ENCODE results near the gene GABRB1.
"Not testable (repeated sequence)": the region's sequence is repeated elsewhere in the genome, so short reads cannot be mapped to it uniquely, and the experiment has no call there.

The GABRB1 gene

DNA sequence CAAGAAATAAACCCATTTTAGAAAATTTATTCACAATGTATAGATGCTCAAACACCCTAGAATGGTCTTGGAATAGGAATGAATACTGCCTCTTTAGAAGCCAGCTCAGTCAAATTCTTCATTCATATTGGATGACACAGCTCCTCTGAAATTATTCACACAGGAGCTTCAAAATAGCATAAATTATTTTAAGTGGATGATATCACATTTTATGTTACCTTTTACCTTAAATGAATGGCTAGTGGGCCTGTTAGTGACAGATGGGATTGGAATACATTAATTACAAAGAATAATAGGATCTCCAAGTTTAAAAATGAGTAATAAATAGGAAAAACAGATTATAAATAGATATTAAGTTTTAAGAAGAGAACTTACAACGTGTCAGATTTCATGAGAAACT, 184.4 kb downstream of the GABRB1 start:
- DNase-seq: no peak

DNA sequence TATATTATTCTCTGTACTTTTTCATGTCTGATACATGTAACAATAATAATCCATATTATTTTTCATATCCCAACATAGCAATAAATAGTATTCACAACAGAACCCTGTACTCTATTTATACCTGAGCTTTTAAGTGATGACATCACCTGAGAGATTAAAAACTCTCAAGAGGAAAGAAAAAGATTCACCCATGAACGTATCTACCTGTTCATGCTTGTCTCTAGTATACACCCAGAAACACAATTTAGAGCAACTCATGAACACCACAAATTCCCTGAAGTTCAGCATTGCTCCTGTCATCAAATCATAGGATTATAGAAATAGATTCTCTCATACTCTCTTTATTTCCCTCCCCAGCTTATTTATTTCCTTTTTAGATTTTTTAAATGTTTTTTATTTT, 185.9 kb downstream of the GABRB1 start:
- no peak for DNase-seq

DNA sequence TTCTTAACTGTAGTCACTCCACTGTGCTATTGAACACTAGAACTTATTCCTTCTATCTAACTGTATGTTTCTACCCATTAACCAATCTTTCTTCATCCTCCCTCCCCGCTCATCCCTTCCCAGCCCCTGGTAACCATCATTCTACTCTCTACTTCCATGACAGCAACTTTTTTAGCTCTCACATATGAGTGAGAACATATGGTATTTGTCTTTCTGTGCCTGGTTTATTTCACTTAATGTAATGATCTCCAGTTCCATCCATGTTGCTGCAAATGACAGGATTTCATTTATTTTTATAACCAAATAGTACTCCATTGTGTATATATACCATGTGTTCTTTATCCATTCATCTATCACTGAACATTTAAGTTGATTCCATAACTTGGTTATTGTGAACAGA, 186.5 kb downstream of the GABRB1 start:
- DNase-seq: no peak

DNA sequence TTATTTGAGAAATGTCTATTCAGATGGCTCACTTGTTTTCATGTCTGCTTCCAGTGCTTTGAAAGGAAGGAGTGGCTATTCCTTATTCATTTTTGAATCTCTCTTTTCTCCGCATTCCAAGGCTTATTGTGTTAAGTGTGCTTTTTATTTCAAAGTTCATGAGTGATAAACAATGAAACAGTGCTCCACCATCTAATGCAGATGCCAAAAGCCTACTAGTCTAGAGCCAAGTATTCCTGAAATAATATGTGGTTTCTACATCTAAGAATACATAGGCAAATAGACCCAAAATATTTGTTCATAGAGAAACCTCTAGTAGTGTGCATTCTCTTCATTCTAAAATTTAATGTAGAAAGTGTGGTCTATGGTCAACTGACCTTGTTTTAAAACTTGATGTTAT, 187.3 kb downstream of the GABRB1 start:
- DNase-seq: no peak

DNA sequence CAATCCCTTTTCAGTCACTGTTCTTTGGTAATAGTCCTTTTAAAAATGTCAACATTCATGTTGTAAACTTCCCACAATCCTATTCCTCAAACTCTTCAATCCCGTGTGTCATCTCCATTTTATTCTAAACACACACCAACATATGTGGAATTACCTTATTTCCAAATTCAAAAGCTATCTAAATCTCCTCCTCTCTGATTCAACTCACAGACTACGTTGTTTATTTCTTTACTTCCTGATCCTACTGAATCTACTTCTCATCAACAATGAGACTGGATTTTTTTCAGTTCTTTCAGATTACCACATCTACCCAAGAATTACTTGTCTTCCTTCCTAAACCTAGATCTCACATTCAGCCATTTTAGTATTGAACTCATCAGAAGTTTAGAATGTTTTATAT, 188.2 kb downstream of the GABRB1 start:
- DNase-seq: no peak

DNA sequence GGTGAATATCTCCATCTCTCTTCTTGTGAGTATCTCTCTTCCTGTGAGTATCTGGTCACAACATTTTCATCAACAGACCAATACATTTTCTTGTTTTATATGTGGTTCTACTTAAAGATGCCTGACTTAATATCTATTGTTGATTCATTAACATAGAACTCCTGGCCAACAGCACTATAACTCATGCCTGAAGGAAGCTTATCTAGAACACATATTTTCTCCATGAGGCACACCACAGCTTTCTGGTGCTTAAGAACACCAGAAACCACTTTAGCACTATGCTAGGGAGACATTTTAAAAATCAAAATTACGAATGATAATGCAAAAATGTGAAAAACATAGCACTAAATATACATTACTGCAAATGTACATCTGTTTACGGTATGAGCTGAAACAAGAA, 190.4 kb downstream of the GABRB1 start:
- no peak for DNase-seq

DNA sequence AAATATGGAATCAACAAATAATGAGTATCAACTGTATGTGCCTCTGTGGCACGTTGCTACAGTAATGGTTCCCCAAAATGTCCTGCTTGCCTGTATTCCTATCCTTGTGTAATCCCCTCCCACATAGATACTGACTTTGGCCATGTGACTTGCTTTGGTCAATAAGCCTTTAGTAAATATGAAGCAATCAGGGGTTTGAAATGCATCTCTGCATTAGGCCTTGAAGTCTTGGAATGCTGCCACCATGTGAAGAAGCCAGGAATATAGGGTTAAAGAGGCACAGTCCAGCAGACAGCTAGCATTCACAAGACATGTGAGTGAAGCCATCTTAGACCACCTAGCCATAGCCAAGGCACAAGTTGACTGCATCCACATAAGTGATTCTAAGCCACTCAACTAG, 190.9 kb downstream of the GABRB1 start:
- no peak for DNase-seq

DNA sequence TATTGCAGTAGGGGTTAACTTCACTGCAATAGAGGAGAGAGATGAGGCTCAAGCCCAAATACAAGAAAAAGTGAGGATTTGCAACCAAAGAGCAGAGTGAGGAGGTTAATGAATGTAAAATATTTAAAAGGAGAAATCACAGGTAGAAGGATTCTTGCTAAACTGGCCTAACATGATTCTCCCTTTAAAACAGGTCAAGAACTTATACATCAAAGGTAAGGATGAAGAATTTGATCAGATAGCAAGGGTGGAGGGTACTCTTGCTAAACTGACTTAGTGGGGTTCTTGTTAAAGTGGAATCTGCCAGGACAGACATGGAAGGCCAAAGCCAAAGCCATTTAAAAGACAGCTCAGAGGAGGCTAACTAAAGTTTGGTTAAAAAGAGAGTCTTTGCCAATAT, 193.0 kb downstream of the GABRB1 start:
- DNase-seq: no peak

DNA sequence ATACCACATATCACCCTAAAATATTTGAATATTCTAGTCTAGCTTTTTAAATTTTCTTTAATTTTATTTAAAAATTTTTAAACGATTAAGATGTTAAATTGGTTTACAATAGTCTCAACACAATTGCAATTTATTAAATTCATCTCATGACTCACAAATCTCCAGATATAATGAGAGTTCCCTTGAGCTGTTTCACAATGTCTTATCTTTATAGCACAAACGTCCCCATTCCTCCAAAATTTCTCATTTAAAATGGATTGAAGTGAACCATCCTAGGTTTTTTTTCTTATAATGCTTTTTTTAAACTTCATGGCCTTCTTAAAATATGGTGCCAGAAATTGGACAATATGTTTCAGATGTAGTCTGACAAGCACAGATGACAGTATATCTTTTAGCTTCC, 204.4 kb downstream of the GABRB1 start:
- DNase-seq: no peak

DNA sequence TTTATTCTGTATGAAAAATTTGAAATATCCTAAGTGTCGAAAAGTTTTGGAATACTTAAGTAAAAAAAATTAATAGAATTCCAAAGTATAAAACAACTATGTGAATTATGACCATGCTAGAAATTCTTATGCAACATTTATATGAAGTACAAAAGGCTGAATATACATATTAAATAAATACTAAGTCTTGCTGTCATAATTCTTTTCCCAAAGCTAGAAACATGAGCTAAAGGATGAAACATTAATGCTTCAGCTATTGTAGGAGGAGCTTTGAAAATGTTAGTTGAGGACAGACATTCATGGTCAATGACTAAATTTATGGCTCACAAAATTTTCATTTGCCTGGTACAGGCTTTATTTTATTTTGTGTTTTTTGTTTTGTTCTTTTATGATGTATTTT, 207.3 kb downstream of the GABRB1 start:
- no peak for DNase-seq

DNA sequence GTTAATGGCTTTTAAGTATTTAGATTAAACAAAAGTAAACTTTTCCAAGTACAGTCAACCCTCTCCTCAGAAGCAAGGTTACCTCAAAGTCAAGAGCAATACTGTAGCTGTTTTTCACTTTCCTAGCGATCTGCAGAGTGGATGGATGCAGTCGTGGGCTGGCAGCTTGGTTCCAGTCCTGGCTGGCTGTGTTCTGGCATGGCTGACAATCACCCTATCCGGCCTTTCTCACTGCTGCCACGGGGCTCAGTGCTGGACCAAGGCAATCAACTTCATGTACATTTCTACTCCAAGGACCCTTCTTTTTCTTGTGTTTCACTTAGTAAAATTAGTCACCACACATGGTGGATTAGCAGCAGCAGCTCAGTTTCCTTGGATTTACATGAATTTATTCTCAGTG, 208.3 kb downstream of the GABRB1 start:
- DNase-seq: no peak

DNA sequence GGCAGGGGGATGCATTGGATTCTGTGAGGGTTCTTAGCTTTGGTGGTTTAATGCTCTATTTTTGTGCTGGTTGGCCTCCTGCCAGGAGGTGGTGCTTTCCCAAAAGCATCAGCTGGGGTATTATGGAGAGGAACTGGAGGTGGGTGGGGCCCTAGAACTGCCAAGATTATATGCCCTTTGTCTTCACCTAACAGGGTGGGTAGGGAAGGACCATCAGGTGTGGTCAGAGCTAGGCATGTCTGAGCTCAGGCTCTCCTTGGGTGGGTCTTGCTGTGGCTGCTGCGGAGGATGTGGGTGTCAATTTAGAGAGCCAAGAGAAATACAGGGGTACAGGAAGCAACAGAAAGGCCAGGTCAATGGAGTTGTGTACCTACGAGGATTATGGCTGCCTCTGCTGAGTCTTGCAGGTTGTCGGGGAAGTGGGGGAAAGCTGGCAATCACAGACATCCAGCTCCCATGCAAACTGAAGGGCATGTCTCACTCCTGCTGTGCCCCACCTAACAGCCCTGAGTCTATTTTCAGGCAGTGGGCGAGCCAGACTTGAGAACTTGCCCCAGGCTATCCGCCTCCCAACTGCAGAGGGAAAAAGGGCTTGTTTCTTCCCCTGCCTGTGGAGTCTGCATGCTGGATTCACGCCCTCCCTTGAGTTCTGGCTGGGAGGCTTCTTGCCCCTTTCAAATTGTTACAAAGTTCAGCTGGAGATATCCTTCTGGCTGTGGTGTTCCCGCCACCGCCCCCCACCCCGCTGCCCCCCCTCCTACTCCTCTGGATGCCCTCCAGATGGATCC, 220.2 kb downstream of the GABRB1 start:
- no peak for DNase-seq

DNA sequence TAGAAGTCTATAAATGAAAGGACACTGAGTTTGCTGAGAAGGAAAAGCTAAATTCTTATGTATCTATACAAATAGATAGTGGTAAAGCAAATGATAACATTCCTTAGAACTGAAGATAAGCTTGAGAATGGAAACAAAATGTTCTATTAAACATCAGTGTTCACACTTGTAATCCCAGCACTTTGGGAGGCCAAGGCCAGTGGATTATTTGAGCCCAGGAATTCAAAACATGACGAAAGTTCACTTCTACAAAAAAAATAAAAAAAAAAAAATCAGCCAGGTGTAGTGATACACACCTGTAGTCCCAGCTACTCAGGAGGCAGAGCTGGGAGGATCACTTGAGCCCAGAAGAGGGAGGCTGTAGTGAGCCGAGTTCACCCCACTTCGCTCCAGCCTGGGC, 232.4 kb downstream of the GABRB1 start:
- DNase-seq: no peak

DNA sequence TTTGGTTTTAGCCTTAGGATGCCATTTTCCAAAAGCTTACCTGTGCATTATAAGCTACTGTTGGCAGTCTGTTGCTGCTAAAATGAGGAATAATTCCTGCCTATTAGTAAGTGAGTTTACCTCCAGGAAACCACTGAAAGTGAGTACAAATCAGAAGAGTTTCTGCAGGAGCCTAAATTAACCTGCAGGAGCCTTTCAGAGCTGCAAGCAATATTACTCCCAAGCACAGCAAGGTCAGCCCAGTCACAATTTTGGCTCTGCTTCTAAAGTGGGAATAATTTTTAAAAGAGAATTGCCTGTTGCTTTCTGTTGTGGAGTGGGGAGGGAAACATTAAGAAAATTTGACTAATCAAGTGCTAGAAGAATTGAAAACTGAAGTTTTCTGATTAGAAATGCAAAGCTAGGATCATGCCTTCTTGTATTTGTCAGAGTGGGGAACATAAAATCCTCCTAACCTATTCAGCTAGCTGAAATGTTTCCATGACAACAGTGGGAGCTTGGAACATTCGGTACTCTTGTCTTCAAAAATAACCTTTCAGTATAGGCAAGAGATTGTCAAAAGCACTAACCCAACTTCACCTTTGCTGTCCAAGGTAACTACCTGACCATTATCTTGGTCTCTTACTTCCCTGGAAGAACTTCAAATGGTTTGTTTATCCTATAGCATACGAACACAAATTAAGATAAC, 239.0 kb downstream of the GABRB1 start:
- no peak for DNase-seq

DNA sequence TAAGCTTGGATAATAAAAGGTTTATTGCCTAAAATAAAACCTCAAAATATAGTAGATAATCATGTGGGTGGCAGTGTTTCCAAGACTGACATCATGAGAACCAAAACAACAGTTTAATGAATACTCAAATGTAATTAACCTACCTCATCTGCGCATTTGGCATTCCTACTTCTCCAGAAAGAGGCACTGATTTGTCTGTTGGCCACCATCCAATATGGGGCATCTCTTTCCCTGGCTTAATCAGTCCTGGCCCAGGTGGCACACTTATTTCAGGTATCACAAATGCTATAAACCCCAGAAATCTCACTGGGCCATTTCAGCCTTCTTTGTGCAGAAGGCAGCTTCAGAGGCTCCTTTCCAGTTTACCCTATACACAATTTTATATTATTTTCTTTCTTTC, 239.9 kb downstream of the GABRB1 start:
- no peak for DNase-seq

DNA sequence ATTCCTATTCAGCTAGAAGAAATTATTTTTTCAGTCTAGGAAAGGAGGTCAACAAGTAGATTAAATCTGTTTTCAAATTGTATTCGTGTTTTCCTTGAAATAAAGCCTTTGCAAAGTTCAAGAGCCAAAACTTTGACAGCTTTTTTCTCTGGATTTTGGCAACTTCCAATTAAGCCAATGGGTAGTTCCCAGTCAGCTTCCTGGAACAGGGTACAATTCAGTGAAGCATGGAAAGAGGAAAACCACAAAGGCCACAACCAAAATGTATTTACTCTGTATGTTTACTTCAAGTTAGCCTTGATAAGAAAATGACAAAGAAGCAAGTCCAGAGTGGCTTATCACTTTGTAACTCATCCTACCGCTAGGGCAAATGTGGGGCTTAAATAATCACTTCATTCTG, 243.5 kb downstream of the GABRB1 start:
- DNase-seq: no peak

DNA sequence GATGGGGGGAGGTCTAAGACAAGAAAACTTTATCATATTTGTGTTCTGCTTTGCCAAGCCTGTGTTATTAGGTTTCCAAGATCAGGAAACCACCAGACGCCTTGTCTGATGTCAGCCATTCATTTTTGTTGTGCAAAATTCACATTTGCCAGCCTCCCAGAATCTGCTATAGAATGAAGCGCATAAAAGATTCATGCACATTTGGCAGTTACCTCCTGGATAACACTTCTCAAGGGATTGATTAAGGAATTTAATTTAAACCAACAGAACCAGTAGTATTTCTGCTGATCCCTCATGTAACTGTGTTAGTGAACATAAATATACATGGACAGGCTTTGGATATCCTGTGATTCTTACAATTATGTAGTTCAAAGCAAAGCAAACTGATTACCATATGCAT, 244.2 kb downstream of the GABRB1 start:
- DNase-seq: no peak

DNA sequence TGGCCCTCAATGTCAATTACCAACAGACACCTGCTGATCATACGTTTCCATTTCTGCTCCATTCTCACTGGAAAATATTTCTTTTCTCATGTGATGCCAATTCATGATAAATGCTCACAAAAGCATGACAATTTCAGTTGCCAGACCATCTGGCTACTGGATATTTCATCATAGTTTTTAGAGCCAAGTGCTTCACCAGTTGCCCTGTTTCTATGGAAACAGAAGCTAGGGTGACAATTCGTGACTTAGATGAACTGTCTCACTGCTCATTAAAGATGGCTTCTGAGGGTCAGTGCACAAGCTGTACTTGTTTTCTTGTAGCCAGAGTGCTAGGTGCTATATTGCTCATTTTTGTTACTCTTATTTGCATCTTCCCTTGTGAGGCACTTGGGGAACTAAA, 247.3 kb downstream of the GABRB1 start:
- no peak for DNase-seq

DNA sequence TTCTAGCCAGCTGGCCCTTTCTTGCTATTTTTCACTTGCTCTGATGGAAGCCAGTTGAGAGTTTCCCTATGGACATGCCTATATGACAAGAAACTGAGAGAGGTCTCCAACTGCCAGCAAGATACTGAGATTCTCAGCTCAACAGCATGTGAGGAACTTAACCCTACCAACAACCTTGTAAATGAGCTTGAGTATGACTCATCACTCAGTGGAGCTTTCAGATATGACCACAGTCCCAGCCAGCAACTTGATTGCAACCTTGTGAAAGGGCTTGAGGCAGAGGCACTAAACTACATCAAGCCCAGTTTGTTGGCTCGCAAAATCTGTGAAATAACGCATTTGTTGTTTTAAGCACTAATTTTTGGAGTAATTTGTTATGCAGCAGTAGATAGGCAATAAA, 256.4 kb downstream of the GABRB1 start:
- no peak for DNase-seq

DNA sequence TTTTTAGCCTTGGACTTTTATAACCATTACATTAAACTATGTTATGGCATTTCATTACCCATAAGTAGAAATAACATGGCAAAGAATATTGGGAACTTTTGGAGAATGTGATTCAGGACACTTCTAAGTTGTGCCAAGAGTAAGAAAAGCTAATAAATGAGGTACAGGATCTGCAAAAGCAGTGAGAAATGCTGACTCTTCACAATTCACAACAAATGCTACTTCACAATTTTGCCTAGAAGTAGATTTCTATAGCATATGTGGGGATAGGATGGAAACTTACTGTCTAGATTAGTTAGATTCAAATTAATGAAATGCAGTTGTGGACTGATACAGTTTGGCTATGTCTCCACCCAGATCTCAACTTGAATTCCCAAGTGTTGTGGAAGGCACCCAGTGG, 258.4 kb downstream of the GABRB1 start:
- DNase-seq: no peak

DNA sequence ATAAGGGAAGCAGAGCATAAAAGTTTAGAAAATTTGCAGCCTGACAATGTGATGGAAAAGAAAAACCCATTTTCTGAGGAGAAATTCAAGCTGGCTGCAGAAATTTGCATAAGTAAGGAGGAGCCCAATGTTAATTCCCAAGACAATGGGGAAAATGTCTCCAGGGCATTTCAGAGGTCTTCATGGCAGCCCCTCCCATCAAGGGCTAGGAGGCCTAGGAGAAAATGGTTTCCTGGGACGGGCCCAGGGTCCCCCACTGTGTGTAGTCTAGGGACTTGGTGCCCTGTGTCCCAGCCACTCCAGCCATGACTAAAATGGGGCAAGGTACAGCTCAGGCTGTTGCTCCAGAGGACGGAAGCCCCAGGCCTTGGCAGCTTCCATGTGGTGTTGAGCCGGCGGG, 259.5 kb downstream of the GABRB1 start:
- not testable (repeated sequence) for DNase-seq

DNA sequence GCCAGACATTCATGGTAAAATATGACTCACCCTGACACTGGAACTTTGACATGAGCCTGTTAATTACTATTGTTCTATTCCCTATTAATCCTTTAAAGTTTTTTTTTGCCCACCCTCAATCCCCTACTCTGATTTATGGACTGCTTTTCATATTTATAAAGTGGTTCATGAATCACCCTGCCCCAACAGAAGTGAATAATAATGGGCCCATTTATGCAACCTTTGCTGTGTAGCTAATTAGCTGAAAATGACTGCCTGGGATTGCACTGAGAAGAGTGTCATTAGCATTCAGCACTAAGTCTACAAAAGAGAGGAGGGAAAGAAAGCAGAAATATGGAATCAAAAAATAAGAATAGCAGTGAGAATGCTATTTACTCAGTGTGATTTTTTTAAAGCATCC, 277.8 kb downstream of the GABRB1 start:
- no peak for DNase-seq

DNA sequence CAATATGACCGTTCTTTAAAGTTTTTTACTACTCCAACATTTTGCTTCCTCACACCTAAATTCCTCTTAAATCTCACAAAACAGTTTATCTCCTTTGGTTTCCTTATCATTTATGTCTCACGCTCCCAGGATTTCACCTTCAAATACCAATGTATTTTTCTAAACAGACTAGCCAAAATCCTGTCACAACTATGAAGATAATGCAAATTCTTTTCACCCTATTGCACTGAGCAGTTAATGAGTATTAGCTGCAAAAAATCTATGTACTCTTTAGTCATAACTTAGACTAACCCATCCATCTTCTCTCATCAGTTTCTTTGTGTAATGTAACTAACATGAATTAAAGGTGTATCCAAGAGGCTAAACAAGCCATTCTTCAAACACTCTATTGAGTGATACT, 280.8 kb downstream of the GABRB1 start:
- no peak for DNase-seq

DNA sequence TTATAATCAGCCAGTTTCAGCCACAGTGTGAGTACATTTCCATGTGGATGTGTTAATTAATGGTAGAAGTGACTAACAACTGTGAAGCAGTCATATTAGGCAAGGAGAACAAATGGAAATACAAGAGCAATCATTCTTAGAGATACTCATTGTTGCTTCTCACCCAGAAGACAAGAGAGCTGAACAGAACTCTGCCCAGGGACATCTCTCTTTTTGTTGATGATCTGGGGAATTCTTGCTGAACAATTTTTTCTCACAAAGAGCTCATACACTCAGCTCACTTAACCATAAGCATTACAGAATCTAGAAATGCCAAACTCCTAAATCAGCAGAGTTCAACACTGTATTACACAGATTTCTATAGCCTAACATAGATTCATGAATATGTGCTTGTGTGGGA, 282.0 kb downstream of the GABRB1 start:
- no peak for DNase-seq

DNA sequence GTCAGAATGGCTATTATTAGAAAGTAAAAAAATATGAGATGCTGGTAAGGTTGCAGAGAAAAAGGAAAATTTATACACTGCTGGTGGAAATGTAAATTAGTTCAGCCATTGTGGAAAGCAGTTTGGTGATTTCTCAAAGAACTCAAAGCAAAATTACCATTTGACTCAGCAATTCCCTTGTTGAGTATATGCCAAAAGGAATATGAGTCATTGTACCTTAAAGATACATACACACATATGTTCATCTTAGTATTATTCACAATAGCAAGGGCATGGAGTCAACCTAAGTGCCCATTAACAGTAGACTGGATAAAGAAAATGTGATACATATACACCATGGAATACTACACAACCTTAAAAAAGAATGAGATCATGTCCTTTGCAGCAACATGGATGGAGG, 284.0 kb downstream of the GABRB1 start:
- DNase-seq: no peak

All from CD4-positive, alpha-beta T cell treated with Interferon gamma for 1 hour (primary cell).